Esophagus (tissue), 2 donors: ENCODE data around the gene GATB. TPM values are rescaled to one million over a fixed set of nuclear protein-coding genes. Genes with fewer than 3 reads are reported as not detected.

Source experiments
- H3K27ac ChIP-seq, 2 donors: one replicate each; pipeline ENCODE4 v1.5.1; 2013; ENCODE audit warnings: low read depth in 2 of 2, mild to moderate bottlenecking in 2 of 2, inconsistent platforms in 1 of 2, low read length in 1 of 2, moderate library complexity in 1 of 2
- H3K27me3 ChIP-seq, 2 donors: one replicate each; pipeline ENCODE4 v1.6.1; 2013; ENCODE audit warnings: low read length in 2 of 2, control low read depth in 1 of 2, mild to moderate bottlenecking in 1 of 2; ENCODE audit not compliant: insufficient read depth in 2 of 2, control insufficient read depth in 1 of 2
- H3K36me3 ChIP-seq, 2 donors: one replicate each; pipeline ENCODE4 v1.6.1; 2013; ENCODE audit warnings: low read length in 1 of 2; ENCODE audit not compliant: control insufficient read depth in 2 of 2, insufficient read depth in 2 of 2
- H3K4me1 ChIP-seq, 2 donors: one replicate each; pipeline ENCODE4 v1.6.1; 2013; ENCODE audit warnings: low read length in 1 of 2; ENCODE audit not compliant: control insufficient read depth in 2 of 2, insufficient read depth in 2 of 2
- H3K4me3 ChIP-seq, 2 donors: one replicate each; pipeline ENCODE4 v1.5.1; 2013; ENCODE audit warnings: low read length in 2 of 2, mild to moderate bottlenecking in 2 of 2, low read depth in 1 of 2, moderate library complexity in 1 of 2
- H3K9me3 ChIP-seq, 2 donors: one replicate each; pipeline ENCODE4 v1.6.1; 2013; ENCODE audit warnings: mild to moderate bottlenecking in 2 of 2, low read depth in 1 of 2, low read length in 1 of 2, moderate library complexity in 1 of 2; ENCODE audit not compliant: control insufficient read depth in 2 of 2, insufficient read depth in 1 of 2
- WGBS, 2 donors: extraction: QIAGEN DNeasy Blood & Tissue Kit; methylation state at CpG; one replicate each; pipeline ENCODE4 v1.1.7; 2013; 5-methylcytosine and 5-hydroxymethylcytosine counted together
- polyA plus RNA-seq, 2 donors: library from polyadenylated mRNA; stranded (reverse); fragments of 200-250 nt; gene quantifications; one replicate each; pipeline ENCODE4 v1.2.3, GENCODE V29; 2013
- donor health status: healthy with polysubstance abuse.
- donor health status: Bipolar disorder and iron deficiency.

GATB gene
- polyA plus RNA-seq, 2 donors = 18.9 to 29.4 TPM

DNA sequence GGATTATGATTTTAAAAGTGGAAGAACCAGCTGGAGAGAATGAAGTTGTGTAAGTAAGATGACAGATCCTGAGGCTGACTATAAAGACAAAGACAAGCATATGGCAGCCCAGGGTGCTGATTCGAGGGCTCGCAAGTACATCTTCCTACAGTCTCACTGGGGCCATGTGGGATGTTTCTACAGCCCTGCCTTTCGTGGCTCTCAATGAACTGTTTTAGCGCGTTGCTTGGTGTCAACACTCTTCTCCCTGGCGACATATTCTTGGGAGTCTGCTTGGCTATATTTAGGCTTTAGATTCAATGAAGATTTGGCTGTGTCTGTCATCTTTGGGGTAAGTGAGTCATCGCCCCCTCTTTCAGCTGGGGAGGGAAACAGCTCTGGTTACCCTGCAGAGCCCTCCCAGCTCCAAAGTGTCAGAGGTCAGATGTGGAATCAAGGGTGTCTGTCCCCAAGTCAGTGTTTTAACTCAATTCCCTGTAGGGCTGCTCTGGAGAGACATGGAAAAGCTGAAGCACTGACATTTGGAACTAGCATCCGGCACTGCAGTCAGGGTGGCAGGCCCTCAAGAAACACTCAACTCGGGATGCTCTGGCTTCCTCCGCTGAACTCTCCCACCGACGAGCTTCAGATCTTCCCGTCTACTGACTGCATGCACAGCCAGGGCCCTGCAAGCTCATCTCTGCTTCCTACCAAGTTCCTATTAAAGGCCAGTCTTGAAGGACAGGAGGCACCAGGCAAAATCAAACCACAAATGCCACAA lies 65.7 kb downstream of the GATB start:
- Histone ChIP-seq H3K27ac (peak overlapping the region in 1 of 2 donors; percentile 35), H3K27me3 (no peaks in the 10 kb centered on the region)
- WGBS, 2 donors = 88 to 91% methylated on average over 13 of the region's 13 CpGs

DNA sequence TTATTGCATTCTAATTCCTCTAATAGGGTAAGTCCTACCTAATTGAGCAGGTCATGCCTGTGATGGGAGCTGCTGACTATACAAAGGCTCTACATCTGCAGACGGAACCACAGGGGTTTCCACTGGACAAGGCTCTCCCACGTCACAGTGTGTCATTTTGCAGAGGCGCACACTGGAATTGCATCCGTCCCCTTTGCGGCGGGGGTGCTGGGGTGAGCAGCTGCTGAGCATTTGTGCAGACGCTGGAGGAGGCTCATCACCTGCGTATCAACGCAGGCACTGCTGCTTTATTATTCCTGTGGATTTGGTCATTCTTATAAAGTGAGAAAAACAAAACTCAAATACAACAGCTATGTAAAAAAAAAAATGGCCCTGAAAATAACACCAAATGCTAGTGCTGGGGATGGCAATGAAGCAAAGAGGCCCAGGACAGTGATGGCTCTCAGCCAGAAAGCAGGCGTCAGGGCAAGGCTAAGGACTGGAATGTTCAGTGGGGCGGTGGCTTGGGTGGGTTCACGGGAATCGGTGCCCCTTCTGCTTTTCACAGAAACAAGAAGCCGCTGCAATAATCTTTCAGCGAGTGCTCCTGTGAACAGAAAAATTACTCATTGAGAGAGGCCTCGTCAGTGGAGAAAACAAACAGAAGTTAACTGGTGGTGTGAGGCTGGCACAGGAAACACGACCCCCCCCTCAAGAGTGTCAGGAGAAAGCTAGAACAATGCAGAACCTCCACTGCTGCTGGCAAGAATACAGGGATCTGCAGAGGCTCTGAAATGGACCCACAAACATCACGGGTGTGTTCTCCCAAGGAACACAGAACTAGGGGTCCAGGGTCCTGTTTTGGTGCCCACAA lies 67.8 kb downstream of the GATB start:
- Histone ChIP-seq H3K27ac (peak overlapping the region in 1 of 2 donors; percentile 2), H3K27me3 (no peaks in the 10 kb centered on the region), H3K4me1 (peaks cover 6 to 14% of the 10 kb centered on the region in 2 donors), H3K9me3 (no peaks in the 10 kb centered on the region), H3K36me3 (no peaks in the 10 kb centered on the region), H3K4me3 (no peak overlapping the region)
- 79 to 82% methylated on average over 18 of the region's 18 CpGs for WGBS, 2 donors

More for the DNA sequence above, 65.7 kb downstream of the GATB start:
- H3K4me1 ChIP-seq = peaks cover 4 to 8% of the 10 kb centered on the region in 2 donors
- no peaks in the 10 kb centered on the region for H3K9me3 ChIP-seq
- no peaks in the 10 kb centered on the region for H3K36me3 ChIP-seq
- H3K4me3 ChIP-seq = no peak overlapping the region

DNA sequence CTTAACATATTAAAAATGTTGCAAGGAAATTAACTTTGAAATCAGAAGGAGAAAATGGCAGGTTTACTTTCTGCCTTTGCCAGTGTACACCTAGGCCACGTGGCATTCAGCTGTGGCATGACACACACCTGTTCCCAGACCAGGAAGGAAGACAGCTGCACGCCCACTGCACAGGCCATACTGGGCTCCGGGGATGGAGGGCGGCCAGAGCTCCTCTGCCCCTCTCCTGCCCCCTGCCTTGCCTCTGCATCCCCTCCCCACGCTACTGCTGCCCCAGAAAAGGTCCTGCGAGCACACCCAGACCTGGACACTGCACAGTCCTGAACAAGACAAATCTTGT lies 68.4 kb downstream of the GATB start:
- Histone ChIP-seq H3K9me3 (no peaks in the 10 kb centered on the region), H3K4me1 (peaks cover 12 to 21% of the 10 kb centered on the region in 2 donors), H3K27ac (peak overlapping the region in 1 of 2 donors; percentile 26), H3K27me3 (no peaks in the 10 kb centered on the region), H3K4me3 (no peak overlapping the region), H3K36me3 (no peaks in the 10 kb centered on the region)
- WGBS, 2 donors = 69 to 81% methylated on average over 6 of the region's 6 CpGs

DNA sequence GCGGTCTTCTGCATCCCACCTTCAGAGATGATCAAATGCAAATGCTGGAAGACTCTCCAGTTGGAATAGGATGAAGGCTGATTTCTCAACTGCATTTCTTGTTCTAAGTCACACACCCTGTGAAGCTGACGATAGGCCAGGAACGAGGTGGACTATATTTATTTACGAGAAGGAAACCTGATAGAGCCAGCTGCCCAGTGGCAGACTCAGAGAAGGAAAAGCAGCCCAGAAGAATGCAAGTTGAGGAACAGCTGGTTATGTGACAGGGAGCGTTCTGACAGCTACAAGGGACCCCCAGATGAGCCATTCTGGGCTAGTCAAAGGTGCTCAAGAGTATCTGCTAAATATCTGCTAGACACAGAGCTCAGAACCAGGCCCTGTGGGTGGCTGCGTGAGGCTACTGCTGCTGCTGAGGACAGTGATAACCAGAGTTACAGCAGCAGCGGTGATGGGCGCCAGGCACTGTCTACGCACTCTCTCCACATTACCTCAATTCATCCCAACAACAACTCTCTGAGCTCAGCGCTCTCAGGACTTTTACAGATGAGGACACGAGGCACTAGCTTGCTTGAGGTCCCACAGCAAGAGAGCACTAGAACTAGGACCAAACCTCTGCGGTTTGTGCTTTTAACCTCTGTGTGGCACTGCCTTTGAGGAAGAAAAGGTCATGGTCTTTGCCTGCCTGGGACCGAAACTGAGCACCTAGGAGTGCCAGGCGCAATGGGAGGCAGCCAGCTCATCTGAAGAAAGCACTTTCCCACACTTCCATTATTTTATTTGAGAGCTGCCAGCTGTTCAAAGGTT lies 69.0 kb downstream of the GATB start:
- 73 to 80% methylated on average over 14 of the region's 14 CpGs for WGBS, 2 donors

DNA sequence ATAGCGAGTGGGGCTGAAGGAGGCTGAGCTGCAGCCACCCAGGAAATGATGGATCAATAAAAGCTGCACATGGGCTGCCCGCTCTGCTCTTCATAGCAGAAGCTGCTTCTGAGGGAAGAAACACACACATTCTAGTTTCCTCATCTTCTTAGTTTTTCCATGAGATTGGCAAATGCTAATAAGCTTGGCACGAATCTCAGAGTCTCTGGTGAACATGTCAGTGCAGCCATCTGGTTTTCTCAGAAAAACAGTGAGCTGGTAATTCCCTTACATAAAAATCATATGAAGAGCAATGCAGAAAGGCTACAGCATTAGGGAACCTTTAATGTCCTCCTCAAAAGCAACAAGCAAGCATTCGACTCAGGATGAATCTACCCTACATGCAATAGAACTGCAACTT lies 69.9 kb downstream of the GATB start:
- 44 to 45% methylated on average over 4 of the region's 4 CpGs for WGBS, 2 donors
- peaks cover 18 to 34% of the 10 kb centered on the region in 2 donors for H3K4me1 ChIP-seq
- H3K27ac ChIP-seq = peak overlapping the region in 1 of 2 donors; percentile 20

More for the DNA sequence above, 69.0 kb downstream of the GATB start:
- no peak overlapping the region for H3K4me3 ChIP-seq
- no peaks in the 10 kb centered on the region for H3K27me3 ChIP-seq
- no peaks in the 10 kb centered on the region for H3K9me3 ChIP-seq
- peak overlapping the region in 1 of 2 donors; percentile 62 for H3K27ac ChIP-seq
- H3K36me3 ChIP-seq = no peaks in the 10 kb centered on the region
- peaks cover 16 to 26% of the 10 kb centered on the region in 2 donors for H3K4me1 ChIP-seq

DNA sequence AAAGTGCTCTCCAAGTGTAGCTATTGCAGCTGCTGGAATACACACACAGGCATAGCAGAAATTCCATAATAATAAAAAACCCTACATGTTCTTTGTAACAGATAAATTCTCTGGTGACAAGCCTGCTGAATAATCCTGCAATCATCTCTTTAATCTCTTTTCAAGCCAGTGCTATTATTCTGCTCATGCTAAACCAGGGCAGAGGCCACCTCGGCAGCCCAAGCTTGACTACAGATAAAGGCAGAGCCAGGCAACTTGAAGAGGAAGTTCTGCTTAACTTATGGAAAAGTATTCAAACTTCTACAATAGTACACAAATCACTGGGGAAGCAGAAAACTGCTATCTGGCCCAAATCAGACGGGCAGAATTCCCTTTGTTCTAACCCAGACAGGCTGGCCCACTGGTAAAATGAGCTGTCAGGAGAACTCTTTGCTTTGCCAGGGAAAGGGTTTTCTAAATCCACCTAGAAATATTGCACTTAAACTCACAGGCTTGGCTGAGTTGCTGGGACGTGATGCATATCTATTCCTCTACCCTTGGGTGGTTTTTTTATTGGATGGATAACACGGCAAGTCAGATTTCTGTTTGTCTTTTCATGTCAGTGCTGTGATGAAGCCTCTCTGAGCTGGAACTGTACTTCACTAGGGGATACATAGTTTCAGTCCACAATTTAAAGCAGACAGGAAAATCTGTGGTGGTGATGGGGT lies 70.5 kb downstream of the GATB start:
- no peaks in the 10 kb centered on the region for H3K36me3 ChIP-seq
- H3K4me3 ChIP-seq = no peak overlapping the region
- 29 to 37% methylated on average over 4 of the region's 4 CpGs for WGBS, 2 donors
- no peaks in the 10 kb centered on the region for H3K9me3 ChIP-seq
- no peaks in the 10 kb centered on the region for H3K27me3 ChIP-seq
- peaks cover 18 to 37% of the 10 kb centered on the region in 2 donors for H3K4me1 ChIP-seq
- H3K27ac ChIP-seq = peak overlapping the region; percentile 20 to 50

More for the DNA sequence above, 69.9 kb downstream of the GATB start:
- no peaks in the 10 kb centered on the region for H3K9me3 ChIP-seq
- H3K27me3 ChIP-seq = no peaks in the 10 kb centered on the region
- H3K4me3 ChIP-seq = no peak overlapping the region
- H3K36me3 ChIP-seq = no peaks in the 10 kb centered on the region

DNA sequence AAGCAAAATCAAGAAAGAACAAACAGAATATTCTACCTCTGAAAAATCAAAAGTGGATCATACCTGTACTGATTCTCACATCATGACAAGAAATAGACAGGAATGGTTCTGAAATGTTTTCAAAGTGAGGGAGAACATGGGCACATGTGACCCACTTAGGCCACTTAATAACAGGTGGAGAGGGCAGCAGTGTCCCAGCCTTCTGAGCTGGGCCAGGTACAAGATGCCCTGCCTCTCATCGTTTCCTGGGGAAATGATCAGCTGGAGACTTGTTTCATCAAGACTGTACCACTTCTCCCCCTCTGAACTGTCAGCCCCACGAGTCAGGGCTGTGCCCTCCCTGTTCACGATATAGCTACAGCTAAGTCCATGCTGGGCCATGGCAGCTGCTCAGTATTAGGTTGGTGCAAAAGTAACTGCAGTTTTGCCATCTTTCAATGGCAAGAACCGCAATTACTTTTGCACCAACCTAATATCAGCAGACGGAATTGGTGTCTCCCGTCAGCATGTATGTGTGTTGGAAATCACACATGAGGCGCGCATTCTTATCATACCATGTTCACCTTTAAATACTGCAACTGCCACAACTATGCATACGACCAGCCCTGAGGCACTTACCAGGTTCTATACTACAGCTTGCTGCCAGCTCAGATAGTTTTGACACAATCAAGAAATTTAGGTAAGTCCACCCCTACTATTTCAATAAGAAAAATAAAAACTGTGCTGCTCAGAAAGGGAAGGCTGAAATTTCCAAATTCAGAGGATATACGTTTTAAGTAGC lies 71.4 kb downstream of the GATB start:
- H3K4me3 ChIP-seq = no peak overlapping the region
- H3K27me3 ChIP-seq = no peaks in the 10 kb centered on the region
- H3K4me1 ChIP-seq = peaks cover 18 to 39% of the 10 kb centered on the region in 2 donors
- no peak overlapping the region for H3K27ac ChIP-seq
- no peaks in the 10 kb centered on the region for H3K36me3 ChIP-seq
- 70 to 77% methylated on average over 10 of the region's 10 CpGs for WGBS, 2 donors
- H3K9me3 ChIP-seq = no peaks in the 10 kb centered on the region

DNA sequence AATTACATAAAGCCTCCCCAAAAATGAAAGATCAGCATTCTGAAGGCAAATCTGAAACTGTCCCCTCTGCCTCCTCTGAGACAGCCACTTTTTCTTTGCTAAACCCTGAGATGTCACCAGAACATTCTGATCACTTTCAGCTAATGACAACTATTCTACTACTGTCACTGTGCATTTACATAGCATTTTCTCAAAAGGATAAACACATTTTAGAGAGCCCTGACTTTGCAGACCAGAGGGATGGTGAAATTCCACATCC lies 72.1 kb downstream of the GATB start:
- no peaks in the 10 kb centered on the region for H3K27me3 ChIP-seq
- no peaks in the 10 kb centered on the region for H3K36me3 ChIP-seq
- H3K27ac ChIP-seq = no peak overlapping the region
- peaks cover 18 to 39% of the 10 kb centered on the region in 2 donors for H3K4me1 ChIP-seq
- no peaks in the 10 kb centered on the region for H3K9me3 ChIP-seq
- H3K4me3 ChIP-seq = no peak overlapping the region
